Nephron progenitor cell (in vitro differentiated cells): ENCODE results near the gene CDH3.

ENCODE experiments used
- DNase-seq: peaks from one replicate; pipeline ENCODE4 v3.0.0; 2021
- H3K27ac Mint-ChIP-seq: 2 replicates; pipeline ENCODE4 v1.8.0; 2021; ENCODE audit warnings: mild to moderate bottlenecking, moderate library complexity, mixed read lengths
- H3K27me3 Mint-ChIP-seq: 2 replicates; pipeline ENCODE4 v1.8.0; 2021; ENCODE audit warnings: mild to moderate bottlenecking, low read depth, mixed read lengths; ENCODE audit not compliant: poor library complexity
- H3K36me3 Mint-ChIP-seq: 2 replicates; pipeline ENCODE4 v1.8.0; 2021; ENCODE audit warnings: low read depth, mixed read lengths
- H3K4me1 Mint-ChIP-seq: 2 replicates; pipeline ENCODE4 v1.8.0; 2021; ENCODE audit warnings: mixed read lengths
- H3K4me3 Mint-ChIP-seq: 2 replicates; pipeline ENCODE4 v1.8.0; 2021; ENCODE audit warnings: mild to moderate bottlenecking, moderate library complexity, mixed read lengths
- H3K9me3 Mint-ChIP-seq: 2 replicates; pipeline ENCODE4 v1.8.0; 2021; ENCODE audit warnings: mild to moderate bottlenecking, moderate library complexity, mixed read lengths
- TF ChIP-seq, protein P1 (sequence below): fragments of 200-600 bp; sonication (generic); IDR thresholded peaks from 2 replicates; pipeline ENCODE4 v1.5.0; 2021; ENCODE audit warnings: antibody characterized with exemption

Gene CDH3

DNA sequence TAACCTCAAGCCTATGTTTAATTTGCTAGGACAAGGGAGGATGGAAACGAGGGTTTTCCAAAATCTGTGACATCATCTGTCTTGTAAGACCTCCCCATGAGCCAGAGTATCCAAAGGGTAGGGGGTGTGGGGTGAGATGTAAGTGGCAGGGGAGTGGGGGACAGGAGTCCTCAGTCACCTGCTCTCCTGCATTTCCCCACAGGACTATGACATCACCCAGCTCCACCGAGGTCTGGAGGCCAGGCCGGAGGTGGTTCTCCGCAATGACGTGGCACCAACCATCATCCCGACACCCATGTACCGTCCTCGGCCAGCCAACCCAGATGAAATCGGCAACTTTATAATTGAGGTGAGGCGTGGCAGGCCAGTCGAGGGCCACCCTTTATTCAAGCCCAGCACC, 50.5 kb downstream of the CDH3 start:
- Mint-ChIP-seq H3K27me3 (peaks cover 6% of the 10 kb centered on the region), H3K4me3 (no peak overlapping the region), H3K36me3 (peaks cover 10% of the 10 kb centered on the region), H3K4me1 (peaks cover 16% of the 10 kb centered on the region), H3K27ac (no peak overlapping the region), H3K9me3 (no peaks in the 10 kb centered on the region)
- no peak for DNase-seq
- TF ChIP-seq, protein P1, sequence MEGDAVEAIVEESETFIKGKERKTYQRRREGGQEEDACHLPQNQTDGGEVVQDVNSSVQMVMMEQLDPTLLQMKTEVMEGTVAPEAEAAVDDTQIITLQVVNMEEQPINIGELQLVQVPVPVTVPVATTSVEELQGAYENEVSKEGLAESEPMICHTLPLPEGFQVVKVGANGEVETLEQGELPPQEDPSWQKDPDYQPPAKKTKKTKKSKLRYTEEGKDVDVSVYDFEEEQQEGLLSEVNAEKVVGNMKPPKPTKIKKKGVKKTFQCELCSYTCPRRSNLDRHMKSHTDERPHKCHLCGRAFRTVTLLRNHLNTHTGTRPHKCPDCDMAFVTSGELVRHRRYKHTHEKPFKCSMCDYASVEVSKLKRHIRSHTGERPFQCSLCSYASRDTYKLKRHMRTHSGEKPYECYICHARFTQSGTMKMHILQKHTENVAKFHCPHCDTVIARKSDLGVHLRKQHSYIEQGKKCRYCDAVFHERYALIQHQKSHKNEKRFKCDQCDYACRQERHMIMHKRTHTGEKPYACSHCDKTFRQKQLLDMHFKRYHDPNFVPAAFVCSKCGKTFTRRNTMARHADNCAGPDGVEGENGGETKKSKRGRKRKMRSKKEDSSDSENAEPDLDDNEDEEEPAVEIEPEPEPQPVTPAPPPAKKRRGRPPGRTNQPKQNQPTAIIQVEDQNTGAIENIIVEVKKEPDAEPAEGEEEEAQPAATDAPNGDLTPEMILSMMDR, result no peak

DNA sequence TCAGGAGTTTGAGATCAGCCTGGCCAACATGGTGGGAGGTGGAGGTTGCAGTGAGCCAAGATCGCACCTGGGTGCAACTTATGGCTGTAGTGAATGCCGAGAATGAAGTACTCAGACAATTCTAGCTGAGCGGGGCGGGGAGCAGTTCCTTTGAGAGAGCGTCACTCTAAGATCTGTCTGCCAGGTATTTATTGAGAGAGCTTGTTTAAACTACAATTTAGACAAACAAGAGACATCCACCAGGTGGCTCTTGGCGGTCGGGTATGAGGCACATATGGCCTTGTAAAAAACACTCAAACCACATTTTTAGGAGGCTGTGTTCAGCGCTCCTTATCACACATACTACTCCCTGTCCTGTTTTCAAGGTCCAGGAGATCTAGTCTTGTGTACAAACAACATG, 51.4 kb downstream of the CDH3 start:
- H3K27me3 Mint-ChIP-seq, result peaks cover 6% of the 10 kb centered on the region
- DNase-seq, result no peak
- no peak overlapping the region for H3K4me3 Mint-ChIP-seq
- TF ChIP-seq, protein P1, result no peak
- H3K36me3 Mint-ChIP-seq, result peaks cover 10% of the 10 kb centered on the region
- H3K4me1 Mint-ChIP-seq, result peaks cover 16% of the 10 kb centered on the region
- no peaks in the 10 kb centered on the region for H3K9me3 Mint-ChIP-seq
- no peak overlapping the region for H3K27ac Mint-ChIP-seq

DNA sequence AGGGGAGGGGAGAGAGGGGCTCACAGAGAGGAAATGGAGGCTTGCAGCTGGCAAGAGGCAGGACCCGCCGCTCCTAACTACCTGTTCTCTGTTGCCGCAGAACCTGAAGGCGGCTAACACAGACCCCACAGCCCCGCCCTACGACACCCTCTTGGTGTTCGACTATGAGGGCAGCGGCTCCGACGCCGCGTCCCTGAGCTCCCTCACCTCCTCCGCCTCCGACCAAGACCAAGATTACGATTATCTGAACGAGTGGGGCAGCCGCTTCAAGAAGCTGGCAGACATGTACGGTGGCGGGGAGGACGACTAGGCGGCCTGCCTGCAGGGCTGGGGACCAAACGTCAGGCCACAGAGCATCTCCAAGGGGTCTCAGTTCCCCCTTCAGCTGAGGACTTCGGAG, 53.0 kb downstream of the CDH3 start:
- Mint-ChIP-seq H3K9me3 (no peaks in the 10 kb centered on the region), H3K27ac (no peak overlapping the region), H3K27me3 (peaks cover 6% of the 10 kb centered on the region), H3K4me1 (peaks cover 16% of the 10 kb centered on the region), H3K4me3 (no peak overlapping the region), H3K36me3 (peaks cover 7% of the 10 kb centered on the region)
- DNase-seq, result no peak
- TF ChIP-seq, protein P1, result no peak

DNA sequence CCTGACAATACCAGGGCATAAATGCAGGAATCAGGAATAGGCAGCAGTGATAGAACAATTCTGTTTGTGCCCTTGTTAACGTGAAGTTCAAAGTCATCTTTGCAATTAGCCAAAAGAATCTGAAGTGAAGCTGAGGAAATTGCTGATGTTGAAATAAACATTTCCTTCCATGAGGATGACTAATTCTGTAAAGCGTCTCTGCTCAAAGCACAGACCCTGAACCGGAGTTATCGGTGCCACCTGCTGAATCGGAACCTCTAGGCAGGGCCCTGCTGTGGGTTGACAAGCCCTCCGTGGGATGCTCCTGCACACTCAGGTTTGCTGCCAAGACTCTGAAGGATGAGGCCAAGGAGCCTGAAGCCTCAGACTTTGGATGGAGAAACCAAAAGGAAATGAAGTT, 55.0 kb downstream of the CDH3 start:
- Mint-ChIP-seq H3K36me3 (peaks cover 5% of the 10 kb centered on the region), H3K27ac (no peak overlapping the region), H3K9me3 (no peaks in the 10 kb centered on the region), H3K27me3 (peaks cover 8% of the 10 kb centered on the region), H3K4me1 (peaks cover 21% of the 10 kb centered on the region), H3K4me3 (no peak overlapping the region)
- no peak for DNase-seq
- TF ChIP-seq, protein P1, result no peak

DNA sequence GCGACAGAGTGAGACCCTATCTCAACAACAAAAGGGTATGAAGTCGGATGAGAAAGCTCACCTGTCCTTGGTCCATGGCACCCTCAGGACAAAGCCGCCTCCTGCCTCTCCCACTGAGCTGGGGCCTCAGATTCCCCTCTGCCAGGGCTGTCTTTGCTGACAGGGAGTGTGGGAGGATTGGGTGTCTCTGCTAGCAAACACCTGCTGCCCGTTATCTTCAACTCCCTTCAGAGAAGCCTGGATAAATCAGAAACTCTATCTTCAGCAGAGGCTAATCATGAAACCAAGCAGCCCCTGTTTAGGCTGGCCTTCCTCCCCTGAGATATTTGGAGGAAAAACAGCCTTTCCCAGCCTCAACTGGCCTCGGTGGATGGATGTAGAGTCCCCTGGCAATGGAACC, 55.7 kb downstream of the CDH3 start:
- H3K4me3 Mint-ChIP-seq, result no peak overlapping the region
- H3K27me3 Mint-ChIP-seq, result peaks cover 8% of the 10 kb centered on the region
- no peak for DNase-seq
- no peaks in the 10 kb centered on the region for H3K9me3 Mint-ChIP-seq
- TF ChIP-seq, protein P1, result no peak
- peaks cover 5% of the 10 kb centered on the region for H3K36me3 Mint-ChIP-seq
- peaks cover 21% of the 10 kb centered on the region for H3K4me1 Mint-ChIP-seq
- H3K27ac Mint-ChIP-seq, result no peak overlapping the region

DNA sequence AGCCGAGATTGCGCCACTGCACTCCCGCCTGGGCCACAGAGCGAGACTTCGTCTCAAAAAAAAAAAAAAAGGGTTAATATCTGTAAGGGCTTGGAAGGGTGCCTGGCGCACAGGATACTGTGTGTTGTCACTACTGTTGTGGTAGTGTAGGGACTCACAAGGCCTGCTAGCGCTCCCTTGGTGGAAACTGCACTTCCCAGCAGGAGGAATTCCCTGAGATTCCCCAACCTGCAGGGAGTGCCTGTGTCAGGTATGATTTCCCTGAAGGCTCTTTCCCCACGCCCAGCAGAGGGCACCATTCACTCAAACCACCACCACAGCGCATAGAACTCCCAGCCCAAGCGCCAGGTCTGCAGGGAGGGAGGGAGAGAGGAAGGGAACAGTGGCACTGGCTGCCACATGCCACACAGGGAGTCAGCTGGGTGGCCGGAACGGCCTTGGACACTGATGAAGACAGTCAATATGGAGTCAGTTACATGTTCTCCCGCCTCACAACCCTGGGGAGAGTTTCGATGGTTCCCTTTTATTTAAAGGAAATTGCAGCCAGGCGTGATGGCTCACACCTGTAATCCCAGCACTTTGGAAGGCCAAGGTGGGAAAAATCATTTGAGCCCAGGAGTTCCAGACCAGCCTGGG, 59.2 kb downstream of the CDH3 start:
- no peaks in the 10 kb centered on the region for H3K9me3 Mint-ChIP-seq
- no peaks in the 10 kb centered on the region for H3K36me3 Mint-ChIP-seq
- TF ChIP-seq, protein P1, result peak; percentile 71
- peak; percentile 78 for DNase-seq
- H3K27ac Mint-ChIP-seq, result no peak overlapping the region
- H3K27me3 Mint-ChIP-seq, result peaks cover 10% of the 10 kb centered on the region
- no peak overlapping the region for H3K4me3 Mint-ChIP-seq
- H3K4me1 Mint-ChIP-seq, result peaks cover 20% of the 10 kb centered on the region
